ENCODE results near the gene ARL16.

Gene ARL16

GRCh38 chr17:81712468-81713003 is 28.9 kb upstream of the ARL16 start:
- DNase-seq (ENCODE audit: low read depth) = no peak

- peak; percentile 71 for DNase-seq (ENCODE audit: low read depth)
Measured at GRCh38 chr17:81711814-81712467, 28.3 kb upstream of the ARL16 start, which contains the start of gene SLC25A10. TSS of gene SLC25A10 (plus strand) at chr17:81712284. CDS start at chr17:81712427, 143 bp downstream.

- no peak for DNase-seq (ENCODE audit: low read depth)
Measured at GRCh38 chr17:81710514-81711308, 27.1 kb upstream of the ARL16 start.

GRCh38 chr17:81708739-81709185 is 25.2 kb upstream of the ARL16 start:
- no peak for DNase-seq (ENCODE audit: low read depth)

GRCh38 chr17:81707725-81708646 is 24.4 kb upstream of the ARL16 start:
- DNase-seq (ENCODE audit: low read depth) = no peak

- DNase-seq (ENCODE audit: low read depth) = no peak
Measured at GRCh38 chr17:81706757-81707624, 23.4 kb upstream of the ARL16 start.

- DNase-seq (ENCODE audit: low read depth) = no peak
Measured at GRCh38 chr17:81706232-81706611, 22.6 kb upstream of the ARL16 start.

GRCh38 chr17:81705518-81706231 is 22.1 kb upstream of the ARL16 start:
- no peak for DNase-seq (ENCODE audit: low read depth)

- no peak for DNase-seq (ENCODE audit: low read depth)
Measured at GRCh38 chr17:81703747-81704654, 20.4 kb upstream of the ARL16 start.

- DNase-seq (ENCODE audit: low read depth) = peak; percentile 82
Measured at GRCh38 chr17:81702934-81703746, 19.5 kb upstream of the ARL16 start, which contains the start of gene MRPL12. TSS of gene MRPL12 (plus strand) at chr17:81703367. CDS start at chr17:81703502, 135 bp downstream.

GRCh38 chr17:81701288-81702071 is 17.9 kb upstream of the ARL16 start:
- DNase-seq (ENCODE audit: low read depth) = no peak

- no peak for DNase-seq (ENCODE audit: low read depth)
Measured at GRCh38 chr17:81700353-81701287, 17.0 kb upstream of the ARL16 start.

- no peak for DNase-seq (ENCODE audit: low read depth)
Measured at GRCh38 chr17:81697261-81698044, 13.9 kb upstream of the ARL16 start.

- no peak for DNase-seq (ENCODE audit: low read depth)
Measured at GRCh38 chr17:81696218-81696941, 12.8 kb upstream of the ARL16 start.

- DNase-seq (ENCODE audit: low read depth) = no peak
Measured at GRCh38 chr17:81695801-81696200, 12.2 kb upstream of the ARL16 start.
